Memory B cell (primary cell): Measurements from ENCODE around the gene TAOK3.
A peak's percentile ranks its signal among the peaks of the same experiment; 100 is the strongest.
"Not testable (repeated sequence)": the region's sequence is repeated elsewhere in the genome, so short reads cannot be mapped to it uniquely, and the experiment has no call there.

Source experiments
- ATAC-seq: fragments of 150-1000 bp; cut with Tn5 transposase; 2 replicates; pipeline ENCODE4 v1.10.0; 2021; ENCODE audit warnings: low read depth, mild to moderate bottlenecking, moderate library complexity
- DNase-seq, 2 donors: peaks; one replicate each; pipeline ENCODE4 v3.0.0; 2022; ENCODE audit warnings: low spot score in 2 of 2
- H3K27ac Mint-ChIP-seq: one replicate; pipeline ENCODE4 v1.8.0; 2022; ENCODE audit warnings: mild to moderate bottlenecking, moderate library complexity, mixed read lengths
- H3K27me3 Mint-ChIP-seq: one replicate; pipeline ENCODE4 v1.8.0; 2022; ENCODE audit warnings: mixed read lengths
- H3K36me3 Mint-ChIP-seq: one replicate; pipeline ENCODE4 v1.8.0; 2022; ENCODE audit warnings: mild to moderate bottlenecking, mixed read lengths
- H3K4me1 Mint-ChIP-seq: one replicate; pipeline ENCODE4 v1.8.0; 2022; ENCODE audit warnings: mixed read lengths
- H3K4me3 Mint-ChIP-seq: one replicate; pipeline ENCODE4 v1.8.0; 2022; ENCODE audit warnings: mild to moderate bottlenecking, moderate library complexity, mixed read lengths
- H3K9me3 Mint-ChIP-seq: one replicate; pipeline ENCODE4 v1.8.0; 2022; ENCODE audit warnings: mixed read lengths

The TAOK3 gene

GRCh38 chr12:118282767-118283166 lies 89.9 kb downstream of the TAOK3 start:
- H3K36me3 Mint-ChIP-seq = peaks cover 35% of the 10 kb centered on the region
- DNase-seq = no peak
- no peak overlapping the region for H3K4me3 Mint-ChIP-seq
- H3K9me3 Mint-ChIP-seq = peaks cover 2% of the 10 kb centered on the region
- H3K4me1 Mint-ChIP-seq = peaks cover 17% of the 10 kb centered on the region
- H3K27me3 Mint-ChIP-seq = no peaks in the 10 kb centered on the region
- no peak overlapping the region for H3K27ac Mint-ChIP-seq
- no peak for ATAC-seq

- H3K36me3 Mint-ChIP-seq = peaks cover 25% of the 10 kb centered on the region
- not testable (repeated sequence) for DNase-seq, H3K4me1 Mint-ChIP-seq, H3K4me3 Mint-ChIP-seq, H3K27ac Mint-ChIP-seq, H3K9me3 Mint-ChIP-seq, ATAC-seq, H3K27me3 Mint-ChIP-seq
Measured at GRCh38 chr12:118278288-118278687, 94.4 kb downstream of the TAOK3 start.

GRCh38 chr12:118274066-118274465 lies 98.6 kb downstream of the TAOK3 start:
- Mint-ChIP-seq H3K4me1 (peaks cover 8% of the 10 kb centered on the region), H3K27ac (peak overlapping the region; percentile 62), H3K27me3 (no peaks in the 10 kb centered on the region), H3K36me3 (peaks cover 13% of the 10 kb centered on the region), H3K4me3 (no peak overlapping the region), H3K9me3 (no peaks in the 10 kb centered on the region)
- ATAC-seq = no peak
- DNase-seq = no peak

GRCh38 chr12:118271770-118272417 lies 100.8 kb downstream of the TAOK3 start:
- Mint-ChIP-seq H3K36me3 (peaks cover 9% of the 10 kb centered on the region), H3K4me3 (no peak overlapping the region), H3K4me1 (peaks cover 10% of the 10 kb centered on the region), H3K27me3 (no peaks in the 10 kb centered on the region), H3K27ac (no peak overlapping the region), H3K9me3 (no peaks in the 10 kb centered on the region)
- DNase-seq = no peak
- ATAC-seq = no peak

GRCh38 chr12:118271183-118271582 lies 101.5 kb downstream of the TAOK3 start:
- Mint-ChIP-seq H3K9me3 (no peaks in the 10 kb centered on the region), H3K4me1 (peaks cover 10% of the 10 kb centered on the region), H3K4me3 (no peak overlapping the region), H3K36me3 (peaks cover 9% of the 10 kb centered on the region), H3K27ac (no peak overlapping the region), H3K27me3 (no peaks in the 10 kb centered on the region)
- no peak for DNase-seq
- no peak for ATAC-seq

GRCh38 chr12:118269806-118270205 lies 102.9 kb downstream of the TAOK3 start:
- H3K9me3 Mint-ChIP-seq = no peaks in the 10 kb centered on the region
- H3K4me3 Mint-ChIP-seq = no peak overlapping the region
- H3K27me3 Mint-ChIP-seq = no peaks in the 10 kb centered on the region
- peaks cover 6% of the 10 kb centered on the region for H3K4me1 Mint-ChIP-seq
- H3K36me3 Mint-ChIP-seq = peaks cover 4% of the 10 kb centered on the region
- no peak for DNase-seq
- no peak overlapping the region for H3K27ac Mint-ChIP-seq
- no peak for ATAC-seq

GRCh38 chr12:118259079-118259478 lies 113.6 kb downstream of the TAOK3 start:
- peaks cover 5% of the 10 kb centered on the region for H3K9me3 Mint-ChIP-seq
- DNase-seq (no peak), ATAC-seq (no peak)
- peaks cover 4% of the 10 kb centered on the region for H3K4me1 Mint-ChIP-seq
- H3K27me3 Mint-ChIP-seq = no peaks in the 10 kb centered on the region
- H3K27ac Mint-ChIP-seq = peak overlapping the region; percentile 9
- H3K36me3 Mint-ChIP-seq = peaks cover 40% of the 10 kb centered on the region
- H3K4me3 Mint-ChIP-seq = no peak overlapping the region

GRCh38 chr12:118256352-118256751 lies 116.4 kb downstream of the TAOK3 start:
- no peak for ATAC-seq
- Mint-ChIP-seq H3K27ac (no peak overlapping the region), H3K36me3 (peaks cover 35% of the 10 kb centered on the region), H3K4me1 (peaks cover 4% of the 10 kb centered on the region), H3K27me3 (no peaks in the 10 kb centered on the region), H3K4me3 (no peak overlapping the region), H3K9me3 (peaks cover 5% of the 10 kb centered on the region)
- DNase-seq = no peak

- ATAC-seq (no peak), DNase-seq (no peak)
- Mint-ChIP-seq H3K9me3 (no peaks in the 10 kb centered on the region), H3K27me3 (no peaks in the 10 kb centered on the region), H3K36me3 (peaks cover 14% of the 10 kb centered on the region), H3K4me3 (no peak overlapping the region), H3K4me1 (peaks cover 4% of the 10 kb centered on the region), H3K27ac (no peak overlapping the region)
Measured at GRCh38 chr12:118249547-118249946, 123.2 kb downstream of the TAOK3 start.

GRCh38 chr12:118245886-118246285 lies 126.8 kb downstream of the TAOK3 start:
- not testable (repeated sequence) for H3K36me3 Mint-ChIP-seq, DNase-seq, ATAC-seq, H3K4me1 Mint-ChIP-seq, H3K27ac Mint-ChIP-seq, H3K9me3 Mint-ChIP-seq, H3K4me3 Mint-ChIP-seq, H3K27me3 Mint-ChIP-seq

GRCh38 chr12:118238888-118239287 lies 133.8 kb downstream of the TAOK3 start:
- no peaks in the 10 kb centered on the region for H3K9me3 Mint-ChIP-seq
- peak; percentile 47 for ATAC-seq
- peaks cover 24% of the 10 kb centered on the region for H3K4me1 Mint-ChIP-seq
- peak overlapping the region; percentile 82 for H3K27ac Mint-ChIP-seq
- peaks cover 10% of the 10 kb centered on the region for H3K36me3 Mint-ChIP-seq
- no peaks in the 10 kb centered on the region for H3K27me3 Mint-ChIP-seq
- H3K4me3 Mint-ChIP-seq = peak overlapping the region; percentile 43
- no peak for DNase-seq

GRCh38 chr12:118237908-118238307 lies 134.8 kb downstream of the TAOK3 start:
- H3K4me1 Mint-ChIP-seq = peaks cover 24% of the 10 kb centered on the region
- H3K9me3 Mint-ChIP-seq = no peaks in the 10 kb centered on the region
- no peak overlapping the region for H3K4me3 Mint-ChIP-seq
- peak overlapping the region; percentile 82 for H3K27ac Mint-ChIP-seq
- peaks cover 12% of the 10 kb centered on the region for H3K36me3 Mint-ChIP-seq
- ATAC-seq (no peak), DNase-seq (no peak)
- no peaks in the 10 kb centered on the region for H3K27me3 Mint-ChIP-seq

GRCh38 chr12:118237052-118237665 lies 135.5 kb downstream of the TAOK3 start:
- Mint-ChIP-seq H3K27me3 (no peaks in the 10 kb centered on the region), H3K4me3 (peak overlapping the region; percentile 64), H3K27ac (peak overlapping the region; percentile 83), H3K36me3 (peaks cover 12% of the 10 kb centered on the region), H3K4me1 (peaks cover 24% of the 10 kb centered on the region), H3K9me3 (no peaks in the 10 kb centered on the region)
- DNase-seq (peak in 1 of 2 donors; percentile 38), ATAC-seq (peak; percentile 97)

- Mint-ChIP-seq H3K4me3 (no peak overlapping the region), H3K27ac (peak overlapping the region; percentile 79), H3K4me1 (peaks cover 9% of the 10 kb centered on the region), H3K27me3 (no peaks in the 10 kb centered on the region), H3K36me3 (peaks cover 22% of the 10 kb centered on the region), H3K9me3 (peaks cover 2% of the 10 kb centered on the region)
- no peak for ATAC-seq
- no peak for DNase-seq
Measured at GRCh38 chr12:118220702-118221101, 152.0 kb downstream of the TAOK3 start.

GRCh38 chr12:118219772-118220171 lies 152.9 kb downstream of the TAOK3 start:
- Mint-ChIP-seq H3K4me1 (peaks cover 9% of the 10 kb centered on the region), H3K9me3 (peaks cover 2% of the 10 kb centered on the region), H3K36me3 (peaks cover 25% of the 10 kb centered on the region), H3K27ac (peak overlapping the region; percentile 79), H3K4me3 (peak overlapping the region; percentile 35), H3K27me3 (no peaks in the 10 kb centered on the region)
- DNase-seq (no peak), ATAC-seq (no peak)
